CD4-positive, alpha-beta T cell treated with Interleukin-4 for 1 hour (primary cell): ENCODE data around the gene DOCK10.

Source experiments
- DNase-seq, 2 donors: peaks; one replicate each; pipeline ENCODE4 v3.0.0-alpha.2; 2020 to 2022

Gene DOCK10

DNA sequence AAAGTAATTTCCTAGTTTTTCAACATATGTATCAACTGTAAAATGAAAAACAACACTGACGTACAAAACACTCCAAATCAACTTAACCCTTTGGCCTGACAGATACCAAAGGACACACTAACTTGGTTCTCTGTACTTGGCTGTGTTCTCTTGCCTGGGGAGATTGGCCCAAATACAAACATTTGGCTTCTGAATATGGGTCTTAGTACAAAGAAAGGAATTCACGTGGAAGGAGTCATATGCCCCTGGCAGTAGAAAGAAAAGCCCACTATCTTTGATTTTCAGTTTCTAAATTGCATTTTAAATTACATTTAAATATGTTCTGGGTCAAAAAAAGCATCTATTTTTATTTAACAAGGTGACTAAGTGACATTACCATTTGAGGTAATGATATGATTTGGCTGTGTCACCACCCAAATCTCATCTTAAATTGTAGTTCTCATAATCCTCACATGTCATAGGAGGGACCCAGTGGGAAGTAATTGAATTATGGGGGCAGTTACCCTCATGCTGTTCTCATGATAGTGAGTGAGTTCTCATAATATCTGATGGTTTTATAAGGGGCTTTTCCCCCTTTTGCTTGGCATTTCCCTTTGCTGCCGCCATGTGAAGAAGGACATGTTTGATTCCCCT lies 172.6 kb downstream of the DOCK10 start:
- no peak for DNase-seq

DNA sequence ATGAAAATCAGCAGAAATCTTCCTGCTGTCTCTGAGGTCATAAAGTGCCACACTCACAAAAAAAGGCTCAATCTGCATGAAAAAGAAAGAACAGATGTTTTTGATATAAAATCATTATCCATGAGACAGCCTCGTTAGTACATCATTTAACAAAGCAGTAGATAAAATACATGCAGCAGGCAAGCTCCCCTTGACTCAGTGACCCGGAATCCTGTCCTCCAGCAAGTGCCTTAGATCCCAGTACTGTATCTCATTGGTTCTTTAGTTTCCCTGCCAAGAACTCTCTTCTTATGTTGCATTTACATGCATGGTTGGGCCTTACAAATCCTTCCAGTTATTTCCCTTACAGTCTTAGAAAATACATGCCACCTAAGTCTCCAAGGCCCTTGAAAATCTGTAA lies 177.3 kb downstream of the DOCK10 start:
- DNase-seq = no peak

GRCh38 chr2:224861266-224861665 lies 181.0 kb downstream of the DOCK10 start:
- no peak for DNase-seq

GRCh38 chr2:224860786-224861185 lies 181.5 kb downstream of the DOCK10 start:
- no peak for DNase-seq

DNA sequence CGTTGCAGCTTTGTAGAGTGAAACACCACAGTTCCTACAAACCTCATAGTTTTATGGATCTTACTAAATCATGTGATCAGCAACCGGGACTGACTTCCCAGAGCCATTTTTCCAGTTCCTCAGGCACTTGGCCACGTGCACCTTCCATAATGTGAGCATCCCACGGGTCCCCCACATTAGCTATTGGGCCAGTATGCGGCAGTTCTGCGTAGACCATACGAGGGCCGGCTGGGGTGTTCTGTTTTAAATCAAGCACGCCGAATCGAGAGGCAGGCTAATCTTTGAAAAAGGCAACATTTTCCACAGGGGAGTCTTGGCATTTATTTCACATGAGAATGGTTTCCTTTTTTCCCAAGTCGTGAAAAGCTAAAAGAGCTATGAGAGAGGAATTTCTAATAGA lies 190.5 kb downstream of the DOCK10 start:
- DNase-seq = no peak

- DNase-seq = no peak
Measured at GRCh38 chr2:224850081-224850480, 192.2 kb downstream of the DOCK10 start.

DNA sequence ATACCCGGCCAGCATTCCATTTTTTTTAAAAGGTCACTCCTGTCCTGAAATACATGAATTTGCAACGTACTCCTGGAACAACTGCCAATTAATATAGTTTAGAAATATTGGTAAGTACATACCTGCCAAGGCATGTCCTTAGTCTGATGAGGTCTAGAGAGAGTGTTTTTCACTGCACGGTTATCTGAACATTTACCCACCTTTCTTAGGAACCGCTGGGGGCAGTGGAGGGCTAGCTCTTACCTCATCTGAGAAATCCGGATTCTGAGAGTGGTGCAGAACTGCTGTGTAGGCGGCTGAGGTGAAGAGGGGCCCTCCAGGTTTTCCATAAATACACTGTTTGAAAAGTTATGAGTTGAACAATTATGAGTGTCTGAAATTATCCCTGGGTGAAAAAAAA lies 193.0 kb downstream of the DOCK10 start:
- DNase-seq = no peak

GRCh38 chr2:224847961-224848850 lies 194.1 kb downstream of the DOCK10 start:
- no peak for DNase-seq

DNA sequence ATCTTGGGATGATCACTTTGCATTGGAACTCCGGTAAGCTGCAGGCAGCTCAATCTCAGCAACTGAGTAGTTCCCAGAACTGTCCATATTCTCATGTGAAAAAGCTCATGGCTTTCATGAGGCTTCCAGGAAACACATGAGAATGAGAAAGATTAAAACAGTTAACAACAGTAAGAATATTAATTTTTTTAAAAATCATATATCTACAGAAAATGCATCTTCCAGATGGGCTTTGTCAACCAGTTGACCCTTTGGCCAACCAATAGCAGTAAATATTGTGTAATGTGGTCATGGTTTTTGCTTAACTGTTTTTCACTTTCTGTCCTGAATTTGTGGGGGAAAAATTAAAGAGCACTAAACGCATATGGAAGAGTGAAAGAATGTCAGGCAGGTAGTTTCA lies 194.9 kb downstream of the DOCK10 start:
- no peak for DNase-seq

DNA sequence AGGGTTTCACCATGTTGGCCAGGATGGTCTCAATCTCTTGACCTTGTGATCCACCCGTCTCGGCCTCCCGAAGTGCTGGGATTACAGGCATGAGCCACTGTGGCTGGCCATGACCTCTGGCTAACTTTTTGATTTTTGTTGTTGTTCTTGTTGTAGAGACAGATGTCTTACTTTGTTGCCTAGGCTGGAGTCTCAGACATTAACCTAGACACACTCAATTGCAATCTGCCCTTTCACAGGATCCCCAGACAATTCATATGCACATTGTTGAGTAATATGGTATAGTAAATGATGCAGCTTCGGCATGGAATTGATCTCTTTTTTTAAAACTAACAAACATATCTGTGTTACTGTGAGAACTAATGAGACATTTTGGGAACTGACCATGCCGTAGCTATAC lies 195.6 kb downstream of the DOCK10 start:
- DNase-seq = no peak

DNA sequence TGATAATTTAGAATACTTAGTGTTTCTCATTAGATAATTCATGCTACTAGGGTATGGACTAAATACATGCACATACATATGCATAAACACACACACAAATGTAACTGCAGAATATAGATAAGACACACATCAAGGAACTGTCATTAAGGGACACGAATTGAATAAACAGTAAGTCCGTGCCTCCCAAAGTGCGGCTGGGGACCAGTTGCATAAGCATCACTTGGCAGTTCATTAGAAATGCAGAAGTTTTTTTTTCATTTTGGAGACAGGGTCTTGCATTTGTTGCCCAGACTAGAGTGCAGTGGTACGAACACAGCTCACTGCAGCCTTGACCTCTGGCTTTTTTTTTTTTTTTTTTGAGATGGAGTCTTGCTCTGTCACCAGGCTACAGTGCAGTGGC lies 196.1 kb downstream of the DOCK10 start:
- no peak for DNase-seq

GRCh38 chr2:224843141-224843540 lies 199.1 kb downstream of the DOCK10 start:
- no peak for DNase-seq

- DNase-seq = no peak
Measured at GRCh38 chr2:224841910-224842309, 200.4 kb downstream of the DOCK10 start.

- DNase-seq = no peak
Measured at GRCh38 chr2:224838335-224838734, 203.9 kb downstream of the DOCK10 start.

DNA sequence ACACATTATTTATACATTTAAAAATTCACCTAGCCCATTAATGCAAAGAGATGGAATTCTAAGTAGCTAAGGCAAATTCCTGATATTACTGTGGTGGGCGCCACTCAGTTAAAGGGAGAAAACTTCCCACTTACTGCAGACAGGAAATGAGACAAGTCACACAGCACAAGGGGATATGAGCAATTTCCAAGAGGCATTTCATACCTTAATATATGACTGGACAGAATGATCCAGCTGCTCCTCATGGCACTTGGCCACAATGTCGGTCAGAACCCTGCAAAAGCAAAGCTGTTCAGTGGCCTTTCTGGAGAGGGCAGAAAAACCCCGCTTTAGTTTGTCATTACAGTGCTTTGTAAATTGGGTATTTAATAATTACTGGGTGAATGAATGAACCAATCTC lies 204.7 kb downstream of the DOCK10 start:
- no peak for DNase-seq

DNA sequence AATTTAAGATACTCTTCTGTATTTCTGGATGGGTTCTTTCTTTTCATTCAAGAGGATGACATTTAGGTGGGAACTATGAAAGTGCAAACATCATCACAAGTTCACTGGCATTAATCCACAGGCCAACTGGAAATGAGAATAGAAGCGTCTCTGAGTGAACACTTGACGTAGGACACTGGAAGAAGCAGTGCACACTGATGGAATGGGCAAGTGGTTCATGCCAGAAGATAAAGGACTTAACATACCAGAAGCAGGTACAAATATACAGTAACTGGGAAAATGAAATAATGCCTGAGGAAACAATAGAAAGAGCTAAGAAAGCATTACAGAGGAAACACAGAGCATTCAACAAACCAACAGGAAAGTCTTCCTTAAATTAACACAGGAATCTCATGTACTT lies 205.2 kb downstream of the DOCK10 start:
- DNase-seq = no peak

GRCh38 chr2:224836263-224836662 lies 206.0 kb downstream of the DOCK10 start:
- DNase-seq = no peak

DNA sequence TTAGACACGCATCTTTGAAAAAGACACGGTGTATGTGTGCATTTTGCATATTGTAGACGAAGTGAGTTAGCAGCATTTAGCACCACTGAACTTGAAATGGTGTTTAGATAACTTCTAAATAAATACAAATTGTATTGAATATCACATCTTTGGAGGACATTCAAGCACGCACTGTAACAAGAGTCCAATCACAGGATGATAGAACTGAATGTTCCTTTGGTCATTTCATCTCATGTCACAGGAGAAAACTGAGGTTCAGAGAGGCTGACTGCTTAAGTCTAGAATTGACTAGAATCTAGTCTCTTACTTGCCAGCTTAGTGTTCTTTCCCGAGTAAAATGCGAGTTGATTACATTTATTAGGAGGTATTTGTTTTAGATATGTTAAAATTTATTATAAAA lies 206.9 kb downstream of the DOCK10 start:
- DNase-seq = no peak

DNA sequence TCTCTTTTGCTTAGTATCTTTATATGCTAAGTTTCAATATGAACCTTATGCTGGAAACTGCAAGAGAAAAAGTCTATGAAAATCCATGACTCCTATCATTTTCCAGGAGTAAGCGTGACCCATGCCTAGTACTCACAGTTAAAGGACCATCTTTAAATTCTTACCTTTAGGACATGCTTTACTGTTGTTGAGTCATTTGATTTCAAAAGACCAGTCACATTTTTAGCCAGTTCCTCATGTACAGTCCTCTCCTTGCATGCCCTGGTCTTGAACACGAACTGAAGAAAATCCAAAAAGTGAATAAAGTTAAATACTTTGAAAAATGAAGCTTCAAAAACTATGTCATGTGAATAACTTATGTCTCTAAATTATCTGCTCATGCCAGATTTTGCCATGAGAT lies 208.3 kb downstream of the DOCK10 start:
- DNase-seq = no peak

GRCh38 chr2:224832207-224832606 lies 210.1 kb downstream of the DOCK10 start:
- no peak for DNase-seq

GRCh38 chr2:224831530-224831929 lies 210.7 kb downstream of the DOCK10 start:
- DNase-seq = no peak

GRCh38 chr2:224820283-224820991 lies 221.8 kb downstream of the DOCK10 start:
- DNase-seq = no peak

DNA sequence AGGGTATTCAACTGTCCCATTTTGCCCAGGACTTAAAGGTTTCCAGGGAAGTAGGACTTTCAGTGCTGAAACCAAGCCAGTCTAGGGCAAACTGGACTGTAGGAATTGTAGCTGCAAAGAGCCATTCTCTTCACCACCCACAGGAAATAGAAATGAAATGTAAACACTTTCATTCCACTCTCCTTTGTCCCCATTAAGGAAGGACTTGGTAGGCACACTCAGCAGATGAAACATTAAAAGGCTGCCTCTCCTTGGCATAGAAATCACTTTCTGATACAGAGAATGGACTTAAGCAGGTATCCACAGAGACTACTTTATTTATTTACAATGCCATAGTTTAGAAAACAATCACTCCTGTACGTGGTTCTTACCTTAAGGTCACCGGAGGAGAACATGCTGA lies 223.2 kb downstream of the DOCK10 start:
- no peak for DNase-seq

GRCh38 chr2:224817676-224818075 lies 224.6 kb downstream of the DOCK10 start:
- DNase-seq = no peak
